RWPE2 (cell line): Measurements from ENCODE around the gene RIN2.

Source experiments
- ATAC-seq: fragments of 200-7000 bp; cut with Tn5 transposase; 3 replicates; pipeline ENCODE4 v1.9.1; 2021; ENCODE audit warnings: low read depth
- DNase-seq: peaks from one replicate; pipeline ENCODE4 v3.0.0-alpha.2; 2020; ENCODE audit warnings: low spot score
- H3K27ac ChIP-seq: fragments of 450-650 bp; 2 replicates; pipeline ENCODE4 v1.5.1; 2017; ENCODE audit warnings: mild to moderate bottlenecking; ENCODE audit not compliant: poor library complexity, severe bottlenecking
- H3K27me3 ChIP-seq: fragments of 250-450 bp; sonication (Bioruptor Pico); 2 replicates; pipeline ENCODE4 v1.5.1; 2021; ENCODE audit warnings: mild to moderate bottlenecking, moderate library complexity; ENCODE audit not compliant: insufficient read depth, poor library complexity, severe bottlenecking
- H3K36me3 ChIP-seq: fragments of 250-450 bp; sonication (Bioruptor Pico); 2 replicates; pipeline ENCODE4 v1.5.1; 2020; ENCODE audit warnings: low read depth, mild to moderate bottlenecking, moderate library complexity
- H3K4me1 ChIP-seq: fragments of 250-450 bp; sonication (Bioruptor Pico); 2 replicates; pipeline ENCODE4 v1.5.1; 2021; ENCODE audit warnings: mild to moderate bottlenecking, moderate library complexity; ENCODE audit not compliant: insufficient read depth, poor library complexity, severe bottlenecking
- H3K4me3 ChIP-seq: fragments of 250-450 bp; sonication (Bioruptor Pico); 2 replicates; pipeline ENCODE4 v1.5.1; 2021; ENCODE audit warnings: mild to moderate bottlenecking, moderate library complexity; ENCODE audit not compliant: severe bottlenecking
- H3K9me3 ChIP-seq: fragments of 250-450 bp; sonication (Bioruptor Pico); 2 replicates; pipeline ENCODE4 v1.5.1; 2021; ENCODE audit warnings: mild to moderate bottlenecking, moderate library complexity; ENCODE audit not compliant: severe bottlenecking
- CTCF ChIP-seq: fragments of 450-650 bp; IDR thresholded peaks from one replicate; pipeline ENCODE4 v1.5.1; 2017; ENCODE audit warnings: mild to moderate bottlenecking, moderate library complexity; ENCODE audit not compliant: poor library complexity, severe bottlenecking

Gene RIN2

GRCh38 chr20:19773471-19773870 lies 15.4 kb downstream of the RIN2 start:
- no peak for TF ChIP-seq CTCF
- Histone ChIP-seq H3K9me3 (no peaks in the 10 kb centered on the region), H3K36me3 (no peaks in the 10 kb centered on the region), H3K4me1 (no peaks in the 10 kb centered on the region), H3K4me3 (no peak overlapping the region), H3K27ac (no peak overlapping the region), H3K27me3 (no peaks in the 10 kb centered on the region)
- DNase-seq (no peak), ATAC-seq (no peak)

DNA sequence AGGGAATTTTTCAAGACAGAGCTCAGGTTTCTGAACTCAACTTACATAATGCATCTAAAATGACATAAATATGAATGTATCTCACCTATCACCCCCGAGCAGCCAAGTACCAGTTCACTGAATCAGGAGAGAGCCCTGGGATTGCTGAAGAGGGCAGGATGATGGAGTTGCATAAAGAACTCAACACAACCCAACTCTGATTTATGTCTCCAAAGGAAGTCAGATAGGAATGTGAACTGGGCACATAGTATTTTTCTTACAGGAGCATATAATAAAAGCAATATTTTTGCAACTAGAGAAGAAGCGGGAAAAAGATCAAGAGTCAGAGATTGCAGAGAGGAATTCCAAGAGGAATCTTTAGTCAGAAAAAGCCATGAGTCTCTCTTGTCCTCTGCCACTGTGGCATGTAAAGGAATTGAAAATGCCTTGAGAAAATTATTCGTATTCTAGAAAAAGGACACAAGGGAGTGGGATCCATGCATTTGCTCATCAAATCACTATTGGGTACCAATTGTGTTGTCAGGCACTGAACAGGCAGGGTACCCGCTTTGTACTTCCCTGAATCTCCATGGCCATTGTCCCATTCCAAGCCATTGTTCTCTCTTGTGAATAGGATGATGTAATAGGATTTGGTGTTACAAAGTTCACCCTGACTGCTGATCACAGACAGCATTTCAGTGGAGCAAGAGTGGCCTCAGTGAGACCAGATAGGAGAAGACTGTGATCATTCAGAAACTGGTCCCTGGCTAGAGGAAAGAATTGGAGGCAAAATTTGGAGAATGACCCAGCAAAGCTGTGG lies 16.3 kb downstream of the RIN2 start:
- Histone ChIP-seq H3K27ac (no peak overlapping the region), H3K4me3 (no peak overlapping the region), H3K27me3 (no peaks in the 10 kb centered on the region), H3K36me3 (no peaks in the 10 kb centered on the region), H3K4me1 (no peaks in the 10 kb centered on the region), H3K9me3 (no peaks in the 10 kb centered on the region)
- no peak for TF ChIP-seq CTCF
- ATAC-seq (no peak), DNase-seq (no peak)

DNA sequence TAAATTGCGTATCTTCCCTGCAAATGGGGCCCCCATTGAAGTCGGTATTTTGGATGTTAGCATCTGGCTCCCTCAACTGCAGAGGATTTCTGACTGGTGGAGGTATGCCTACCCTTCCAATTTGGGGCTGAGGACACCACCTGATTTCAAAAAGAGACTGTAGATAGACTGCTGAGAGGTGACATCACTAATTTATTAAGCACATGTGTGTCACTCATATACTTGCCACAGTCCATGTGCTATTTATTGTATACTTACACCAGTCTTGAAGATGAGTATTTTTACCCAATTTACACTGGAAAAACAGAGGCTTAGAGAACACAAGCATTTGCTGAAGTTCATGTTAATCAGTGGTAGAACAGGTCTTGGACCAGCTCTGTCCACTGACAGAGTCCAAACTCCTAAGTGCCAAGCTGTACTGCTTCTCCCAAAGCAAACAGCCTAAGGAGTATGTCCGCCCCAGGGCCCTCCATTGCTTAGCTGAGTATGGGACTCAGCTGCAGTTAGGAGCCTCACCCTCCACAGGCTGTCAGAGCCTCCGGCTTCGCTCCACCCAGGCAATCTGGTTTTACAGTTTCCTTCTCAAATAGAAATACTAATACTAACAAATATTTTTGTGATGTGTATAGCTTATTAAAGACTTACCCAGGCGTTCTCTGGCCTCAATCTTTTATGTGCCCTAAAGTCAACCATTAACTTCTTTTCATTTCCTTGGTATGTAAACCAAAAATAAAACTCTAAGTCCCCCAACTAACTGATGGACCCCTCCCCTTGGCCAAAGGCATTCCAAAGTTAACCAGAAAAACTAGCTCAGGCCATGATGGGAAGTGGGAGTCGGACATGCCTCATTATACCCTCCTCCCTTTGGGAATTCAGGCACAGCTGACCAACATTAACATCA lies 17.5 kb downstream of the RIN2 start:
- Histone ChIP-seq H3K36me3 (no peaks in the 10 kb centered on the region), H3K4me1 (no peaks in the 10 kb centered on the region), H3K27me3 (no peaks in the 10 kb centered on the region), H3K9me3 (no peaks in the 10 kb centered on the region), H3K27ac (no peak overlapping the region), H3K4me3 (no peak overlapping the region)
- peak; percentile 19; the same call in 1 of the 3 replicates for ATAC-seq
- DNase-seq = no peak
- no peak for TF ChIP-seq CTCF

- ATAC-seq (no peak), DNase-seq (no peak)
- H3K27ac ChIP-seq = no peak overlapping the region
- no peaks in the 10 kb centered on the region for H3K9me3 ChIP-seq
- no peak for TF ChIP-seq CTCF
- no peak overlapping the region for H3K4me3 ChIP-seq
- no peaks in the 10 kb centered on the region for H3K36me3 ChIP-seq
- H3K27me3 ChIP-seq = no peaks in the 10 kb centered on the region
- no peaks in the 10 kb centered on the region for H3K4me1 ChIP-seq
Observed at GRCh38 chr20:19777315-19777714, 19.3 kb downstream of the RIN2 start.

- Histone ChIP-seq H3K9me3 (no peaks in the 10 kb centered on the region), H3K36me3 (no peaks in the 10 kb centered on the region), H3K27ac (no peak overlapping the region), H3K4me3 (no peak overlapping the region), H3K4me1 (no peaks in the 10 kb centered on the region), H3K27me3 (no peaks in the 10 kb centered on the region)
- no peak for TF ChIP-seq CTCF
- no peak for ATAC-seq
- no peak for DNase-seq
Observed at GRCh38 chr20:19777981-19778380, 19.9 kb downstream of the RIN2 start.
